IMR-90 (cell line): ENCODE data around the gene EIF4EBP2. TPM values are rescaled to one million over a fixed set of nuclear protein-coding genes. Genes with fewer than 3 reads are reported as not detected.

Experiments used
- ATAC-seq: fragments of 200-7000 bp; cut with Tn5 transposase; 2 replicates; pipeline ENCODE4 v1.9.1; 2020; ENCODE audit warnings: low read depth, mild to moderate bottlenecking, moderate library complexity
- BruUV-seq: library from RNA; stranded (reverse); fragments of 400-500 nt; replicated peaks from 2 replicates; lab custom pipeline; 2021; lab: Mats Ljungman, UMichigan
- CTCF ChIA-PET: fragments of 300-600 bp; formaldehyde crosslinking; extraction: SDS; loops from one replicate; lab custom pipeline; 2021; ENCODE audit warnings: antibody characterized with exemption; lab: Yijun Ruan, JAX
- POLR2A ChIA-PET: fragments of 300-600 bp; sonication (Branson Sonifier 250); formaldehyde crosslinking; loops from one replicate; lab custom pipeline; 2022; ENCODE audit warnings: antibody characterized with exemption; ENCODE audit not compliant: unreplicated experiment; lab: Charles Lee
- DNase-seq: peaks from one replicate; pipeline ENCODE4 v3.0.0; 2013
- H2AFZ ChIP-seq: replicated peaks from 2 replicates; pipeline ENCODE3; 2013; ENCODE audit warnings: low read length, mild to moderate bottlenecking; ENCODE audit not compliant: poor library complexity
- H2AK5ac ChIP-seq: 2 replicates; pipeline ENCODE4 v1.6.1; 2013; ENCODE audit warnings: low read depth, low read length, inconsistent platforms
- H2AK9ac ChIP-seq: replicated peaks from 2 replicates; pipeline ENCODE3; 2013; ENCODE audit warnings: mild to moderate bottlenecking, low read depth, low read length, moderate library complexity; ENCODE audit not compliant: poor library complexity
- H2BK120ac ChIP-seq: 2 replicates; pipeline ENCODE4 v1.6.1; 2013; ENCODE audit warnings: low read depth, low read length, inconsistent platforms
- H2BK15ac ChIP-seq: 3 replicates; pipeline ENCODE4 v1.6.1; 2013; ENCODE audit warnings: low read depth, low read length, inconsistent platforms
- H2BK20ac ChIP-seq: 2 replicates; pipeline ENCODE4 v1.6.1; 2013; ENCODE audit warnings: low read depth, mild to moderate bottlenecking, inconsistent platforms, low read length, moderate library complexity
- H2BK5ac ChIP-seq: 2 replicates; pipeline ENCODE4 v1.6.1; 2013; ENCODE audit warnings: mild to moderate bottlenecking, low read depth, low read length, inconsistent platforms; ENCODE audit not compliant: poor library complexity, severe bottlenecking
- H3K14ac ChIP-seq: replicated peaks from 2 replicates; pipeline ENCODE4 v1.6.1; 2013; ENCODE audit warnings: low read depth, low read length, inconsistent platforms
- H3K18ac ChIP-seq: 2 replicates; pipeline ENCODE4 v1.6.1; 2013; ENCODE audit warnings: low read depth, low read length, control low read depth
- H3K23ac ChIP-seq: 2 replicates; pipeline ENCODE4 v1.6.1; 2013; ENCODE audit warnings: low read depth, low read length, inconsistent platforms
- H3K27ac ChIP-seq: 2 replicates; pipeline ENCODE4 v1.5.1; 2013; ENCODE audit warnings: mild to moderate bottlenecking, control low read depth, low read length; ENCODE audit not compliant: insufficient read depth
- H3K27me3 ChIP-seq: 2 replicates; pipeline ENCODE4 v1.6.1; 2013; ENCODE audit warnings: low read length; ENCODE audit not compliant: control insufficient read depth, insufficient read depth
- H3K36me3 ChIP-seq: 2 replicates; pipeline ENCODE4 v1.6.1; 2013; ENCODE audit warnings: low read length, mixed read lengths; ENCODE audit not compliant: control insufficient read depth, insufficient read depth
- H3K4ac ChIP-seq: 2 replicates; pipeline ENCODE4 v1.6.1; 2013; ENCODE audit warnings: low read depth, low read length, inconsistent platforms
- H3K4me1 ChIP-seq: 2 replicates; pipeline ENCODE4 v1.6.1; 2013; ENCODE audit warnings: low read length, mixed read lengths; ENCODE audit not compliant: control insufficient read depth, insufficient read depth
- H3K4me2 ChIP-seq: 2 replicates; pipeline ENCODE4 v1.6.1; 2013; ENCODE audit warnings: low read depth, mild to moderate bottlenecking, control low read depth, low read length, moderate library complexity
- H3K4me3 ChIP-seq: 2 replicates; pipeline ENCODE4 v1.5.1; 2013; ENCODE audit warnings: low read depth, mild to moderate bottlenecking, control low read depth, low read length, moderate library complexity; ENCODE audit not compliant: insufficient read depth
- H3K56ac ChIP-seq: 2 replicates; pipeline ENCODE4 v1.6.1; 2013; ENCODE audit warnings: low read length, inconsistent platforms; ENCODE audit not compliant: insufficient read depth; ENCODE audit errors: extremely low read depth
- H3K79me1 ChIP-seq, 2 experiments: 2 replicates each; pipeline ENCODE4 v1.6.1; 2013; ENCODE audit warnings: low read length in 2 of 2, inconsistent platforms in 1 of 2, low read depth in 1 of 2
- H3K9ac ChIP-seq: 2 replicates; pipeline ENCODE4 v1.6.1; 2013; ENCODE audit warnings: low read depth, low read length, control low read depth
- H3K9me1 ChIP-seq: 2 replicates; pipeline ENCODE4 v1.6.1; 2013; ENCODE audit warnings: low read length, inconsistent platforms; ENCODE audit not compliant: insufficient read depth
- H3K9me3 ChIP-seq: 2 replicates; pipeline ENCODE4 v1.6.1; 2013; ENCODE audit warnings: low read length; ENCODE audit not compliant: control insufficient read depth, insufficient read depth
- H4K20me1 ChIP-seq: 2 replicates; pipeline ENCODE4 v1.6.1; 2013; ENCODE audit warnings: low read length, inconsistent platforms; ENCODE audit not compliant: insufficient read depth
- H4K5ac ChIP-seq: 2 replicates; pipeline ENCODE4 v1.6.1; 2013; ENCODE audit warnings: mild to moderate bottlenecking, low read depth, low read length, control low read depth
- H4K8ac ChIP-seq, 2 experiments: 2 replicates each; pipeline ENCODE4 v1.6.1; 2013; ENCODE audit warnings: low read depth in 2 of 2, low read length in 2 of 2, control low read depth in 1 of 2, inconsistent platforms in 1 of 2
- H4K91ac ChIP-seq: 2 replicates; pipeline ENCODE4 v1.6.1; 2013; ENCODE audit warnings: low read depth, low read length, inconsistent platforms; ENCODE audit not compliant: insufficient read depth
- BHLHE40 ChIP-seq: fragments of 150-350 bp; IDR thresholded peaks from 2 replicates; pipeline ENCODE4 v1.6.1; 2016; ENCODE audit warnings: mild to moderate bottlenecking, low read depth, low read length
- CEBPB ChIP-seq: IDR thresholded peaks from 2 replicates; pipeline ENCODE4 v1.6.1; 2012; ENCODE audit warnings: low read depth, low read length, improper control_type of control experiment
- CHD1 ChIP-seq: IDR thresholded peaks from 2 replicates; pipeline ENCODE4 v1.6.1; 2012; ENCODE audit warnings: low read depth, low read length, improper control_type of control experiment
- MAFK ChIP-seq: IDR thresholded peaks from 2 replicates; pipeline ENCODE4 v1.6.1; 2012; ENCODE audit warnings: low read depth, low read length, improper control_type of control experiment
- MAZ ChIP-seq: IDR thresholded peaks from 2 replicates; pipeline ENCODE4 v1.6.1; 2012; ENCODE audit warnings: low read depth, mild to moderate bottlenecking, low read length, improper control_type of control experiment, moderate library complexity, borderline replicate concordance
- MXI1 ChIP-seq: IDR thresholded peaks from 2 replicates; pipeline ENCODE4 v1.6.1; 2012; ENCODE audit warnings: low read depth, mild to moderate bottlenecking, low read length, moderate library complexity, borderline replicate concordance
- POLR2A ChIP-seq: IDR thresholded peaks from 2 replicates; pipeline ENCODE4 v1.6.1; 2012; ENCODE audit warnings: mild to moderate bottlenecking, low read depth, low read length
- RAD21 ChIP-seq: IDR thresholded peaks from 2 replicates; pipeline ENCODE4 v1.6.1; 2012; ENCODE audit warnings: low read length, improper control_type of control experiment
- RCOR1 ChIP-seq: IDR thresholded peaks from 2 replicates; pipeline ENCODE4 v1.6.1; 2012; ENCODE audit warnings: mild to moderate bottlenecking, low read length, improper control_type of control experiment; ENCODE audit not compliant: insufficient replicate concordance
- RFX5 ChIP-seq: IDR thresholded peaks from 2 replicates; pipeline ENCODE4 v1.8.0; 2012; ENCODE audit warnings: low read depth, mild to moderate bottlenecking, low read length, moderate library complexity
- SMC3 ChIP-seq: fragments of 150-350 bp; IDR thresholded peaks from 2 replicates; pipeline ENCODE4 v1.6.1; 2016; ENCODE audit warnings: low read depth, mild to moderate bottlenecking, antibody characterized with exemption, low read length, moderate library complexity
- USF2 ChIP-seq: fragments of 150-350 bp; IDR thresholded peaks from 2 replicates; pipeline ENCODE4 v1.6.1; 2017; ENCODE audit warnings: mild to moderate bottlenecking, antibody characterized with exemption, low read length, low read depth
- WGBS, 2 experiments: methylation state at CpG; one replicate each; pipeline versions ENCODE4 v1.1.5 to v1.1.7; 2013; ENCODE audit warnings: missing lambda C conversion rate in 2 of 2; ENCODE audit not compliant: insufficient read length in 1 of 2; ENCODE audit errors: extremely low coverage in 2 of 2; 5-methylcytosine and 5-hydroxymethylcytosine counted together
- dilution Hi-C: fragments of 300-500 bp; cut with HindIII; formaldehyde crosslinking; loops from one replicate; pipeline ENCODE4 v1.14.3; 2018; ENCODE audit warnings: low sequenced_read_pairs; ENCODE audit not compliant: unreplicated experiment
- in situ Hi-C: fragments of 300-500 bp; cut with MboI; formaldehyde crosslinking; loops from 3 replicates; pipeline ENCODE4 v1.14.3; 2019; ENCODE audit warnings: low sequenced_read_pairs, inconsistent platforms, mixed read lengths
- intact Hi-C: fragments of 100-400 bp; cut with micrococcal nuclease; formaldehyde crosslinking; loops from 2 replicates; pipeline ENCODE4 v1.10.0; 2022
- polyA plus RNA-seq, 3 experiments: library from polyadenylated mRNA; depleted of rRNA; stranded (reverse); fragments of >200 nt; gene quantifications; 2 replicates each; pipeline ENCODE4 v1.2.3, GENCODE V29; 2012; ENCODE audit warnings: low replicate concordance in 1 of 3
- total RNA-seq: library from RNA; depleted of rRNA; stranded (reverse); fragments of >200 nt; gene quantifications from 2 replicates; pipeline ENCODE4 v1.2.3, GENCODE V29; 2012
- TF ChIP-seq, protein P1 (sequence below): conservative IDR thresholded peaks from 2 replicates; pipeline ENCODE4 v1.5.1; 2012; ENCODE audit warnings: mild to moderate bottlenecking, low read depth, low read length, improper control_type of control experiment

Gene EIF4EBP2
- total and polyA plus RNA-seq, 2 of the 4 experiments (the other 2 are of a cell fraction) = 13.7 to 15.6 TPM

DNA sequence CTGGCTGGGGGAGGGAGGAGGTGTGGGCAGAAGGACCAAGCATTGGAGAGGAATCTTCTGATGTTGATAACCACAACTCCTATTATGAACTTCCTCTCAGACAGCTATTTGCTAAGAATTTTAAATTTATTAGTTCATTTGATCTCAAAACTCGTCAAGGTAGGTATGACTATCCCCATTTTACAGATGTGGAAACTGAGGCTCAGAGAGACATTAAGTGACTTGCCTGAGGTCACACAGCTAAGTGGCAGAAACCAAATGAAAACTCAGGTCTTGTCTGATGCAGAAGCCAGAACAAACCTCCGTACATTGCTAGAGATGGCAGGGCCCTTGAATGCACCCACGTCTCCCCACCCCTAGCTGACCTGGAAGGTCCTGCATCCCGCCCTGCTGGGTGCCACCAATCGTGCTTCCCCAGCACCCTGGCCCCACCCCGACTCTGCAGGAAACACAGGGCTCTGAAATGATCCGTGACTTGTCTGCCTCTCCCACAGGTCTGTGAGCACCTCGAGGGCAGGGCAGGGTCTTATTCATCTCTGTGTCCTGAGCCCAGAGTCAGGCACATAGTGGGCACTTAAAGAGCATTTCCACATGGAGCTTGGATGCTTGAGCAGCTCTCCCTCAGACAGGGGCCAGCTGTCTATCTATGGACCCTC is 69.0 kb downstream of the EIF4EBP2 start:
- Histone ChIP-seq H3K18ac (no peak overlapping the region), H4K91ac (no peak overlapping the region), H3K9ac (no peak overlapping the region), H4K20me1 (no peaks in the 10 kb centered on the region), H4K5ac (no peak overlapping the region), H3K9me1 (no peaks in the 10 kb centered on the region), H2BK5ac (no peak overlapping the region), H3K4me3 (no peak overlapping the region), H3K79me1 (no peaks in the 10 kb centered on the region), H2BK15ac (no peak overlapping the region), H2AK5ac (no peak overlapping the region), H3K4me1 (no peaks in the 10 kb centered on the region), H2BK120ac (no peak overlapping the region), H3K36me3 (no peaks in the 10 kb centered on the region), H2AFZ (peak overlapping the region; percentile 35), H3K4me2 (no peak overlapping the region), H3K14ac (no peak overlapping the region), H3K27me3 (peaks cover 71% of the 10 kb centered on the region), H3K56ac (no peak overlapping the region), H4K8ac (no peak overlapping the region), H2BK20ac (no peak overlapping the region), H3K9me3 (no peaks in the 10 kb centered on the region), H3K23ac (no peak overlapping the region), H3K4ac (no peak overlapping the region), H2AK9ac (no peak overlapping the region), H3K27ac (no peak overlapping the region)
- WGBS, 2 experiments = 51% methylated on average over 6 of the region's 8 CpGs; no CpG with 5 or more reads in 1 of the 2 experiments
- no peak for DNase-seq
- dilution Hi-C loops (no loop called here), intact Hi-C loops (no loop called here), in situ Hi-C loops (no loop called here)
- ChIA-PET POLR2A (no interaction called here), CTCF (no interaction called here)
- no TSS peak for BruUV-seq
- ATAC-seq = no peak
- TF ChIP-seq RFX5 (no peak), RCOR1 (no peak), USF2 (no peak), CEBPB (no peak), SMC3 (no peak), MXI1 (no peak), MAZ (no peak), RAD21 (no peak), POLR2A (no peak), CHD1 (no peak), MAFK (no peak), BHLHE40 (no peak)
- TF ChIP-seq, protein P1, sequence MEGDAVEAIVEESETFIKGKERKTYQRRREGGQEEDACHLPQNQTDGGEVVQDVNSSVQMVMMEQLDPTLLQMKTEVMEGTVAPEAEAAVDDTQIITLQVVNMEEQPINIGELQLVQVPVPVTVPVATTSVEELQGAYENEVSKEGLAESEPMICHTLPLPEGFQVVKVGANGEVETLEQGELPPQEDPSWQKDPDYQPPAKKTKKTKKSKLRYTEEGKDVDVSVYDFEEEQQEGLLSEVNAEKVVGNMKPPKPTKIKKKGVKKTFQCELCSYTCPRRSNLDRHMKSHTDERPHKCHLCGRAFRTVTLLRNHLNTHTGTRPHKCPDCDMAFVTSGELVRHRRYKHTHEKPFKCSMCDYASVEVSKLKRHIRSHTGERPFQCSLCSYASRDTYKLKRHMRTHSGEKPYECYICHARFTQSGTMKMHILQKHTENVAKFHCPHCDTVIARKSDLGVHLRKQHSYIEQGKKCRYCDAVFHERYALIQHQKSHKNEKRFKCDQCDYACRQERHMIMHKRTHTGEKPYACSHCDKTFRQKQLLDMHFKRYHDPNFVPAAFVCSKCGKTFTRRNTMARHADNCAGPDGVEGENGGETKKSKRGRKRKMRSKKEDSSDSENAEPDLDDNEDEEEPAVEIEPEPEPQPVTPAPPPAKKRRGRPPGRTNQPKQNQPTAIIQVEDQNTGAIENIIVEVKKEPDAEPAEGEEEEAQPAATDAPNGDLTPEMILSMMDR = no peak
